DMS79 (cell line): Measurements from ENCODE around the gene CCSER1.

Experiments
- DNase-seq: peaks from one replicate; lab custom pipeline; 2025; lab: John Stamatoyannopoulos, UW

CCSER1 gene

DNA sequence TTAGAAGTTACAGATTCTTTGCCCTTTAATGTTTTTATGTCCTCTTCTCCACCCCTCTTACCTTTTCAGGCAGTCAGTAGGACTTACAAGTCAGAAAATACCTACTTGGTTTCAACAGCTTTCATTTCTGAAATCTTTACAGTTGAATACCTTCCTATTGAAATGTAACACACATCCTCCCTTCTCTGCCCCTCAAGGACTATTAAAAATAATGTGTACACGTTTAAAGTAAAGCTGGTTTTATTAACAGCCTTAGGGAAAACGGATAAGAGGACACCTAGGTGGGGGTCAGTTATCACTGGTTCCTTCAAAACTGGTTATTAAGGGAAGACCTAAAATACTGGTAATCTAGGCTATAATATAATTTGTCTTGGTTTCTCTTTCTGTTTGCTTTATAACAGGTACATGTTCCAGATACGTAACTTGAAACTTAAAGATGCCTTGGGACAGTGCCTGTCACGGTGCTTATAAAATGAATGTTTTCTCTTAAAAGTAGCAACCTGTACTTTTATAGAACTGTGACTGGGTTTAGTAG is 1.8 kb downstream of the CCSER1 start:
- DNase-seq, result no peak

DNA sequence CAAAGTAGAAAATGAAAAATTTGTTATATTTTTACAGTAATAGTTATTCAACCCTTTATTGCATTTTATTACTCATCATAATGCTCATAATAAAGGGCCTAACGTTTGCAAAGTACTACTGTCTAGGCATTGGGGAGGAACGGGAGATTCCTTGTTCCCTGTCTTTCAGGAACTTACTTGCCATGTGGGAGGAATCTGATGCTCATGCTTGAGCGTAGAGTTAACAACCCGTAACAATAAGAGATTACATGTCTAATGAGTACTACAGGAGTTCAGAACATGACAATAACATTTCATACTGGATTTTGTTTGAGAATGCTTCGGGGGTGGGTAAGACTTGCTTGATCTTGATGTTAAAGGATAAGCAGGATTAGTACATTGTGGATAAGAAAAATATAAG is 2.9 kb downstream of the CCSER1 start:
- peak; percentile 7 for DNase-seq

DNA sequence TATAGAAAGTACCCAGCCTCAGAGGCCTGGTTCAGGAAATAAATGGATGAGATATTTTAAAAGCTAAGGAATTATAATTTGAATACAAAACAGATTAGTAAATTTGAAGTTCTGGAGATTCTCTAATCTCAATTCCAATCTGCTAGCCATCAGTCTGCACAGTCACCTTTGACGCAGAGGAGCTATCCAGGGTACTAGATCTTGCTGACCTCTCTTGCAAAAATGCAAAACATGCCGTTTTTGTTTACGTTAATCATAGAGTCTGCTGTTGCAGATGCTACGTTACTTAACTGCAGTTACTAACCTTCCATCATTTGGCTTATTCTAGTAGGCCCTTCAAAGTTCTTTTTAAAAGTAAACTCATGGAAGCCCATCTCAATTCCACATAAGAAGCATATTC is 10.4 kb downstream of the CCSER1 start:
- no peak for DNase-seq

DNA sequence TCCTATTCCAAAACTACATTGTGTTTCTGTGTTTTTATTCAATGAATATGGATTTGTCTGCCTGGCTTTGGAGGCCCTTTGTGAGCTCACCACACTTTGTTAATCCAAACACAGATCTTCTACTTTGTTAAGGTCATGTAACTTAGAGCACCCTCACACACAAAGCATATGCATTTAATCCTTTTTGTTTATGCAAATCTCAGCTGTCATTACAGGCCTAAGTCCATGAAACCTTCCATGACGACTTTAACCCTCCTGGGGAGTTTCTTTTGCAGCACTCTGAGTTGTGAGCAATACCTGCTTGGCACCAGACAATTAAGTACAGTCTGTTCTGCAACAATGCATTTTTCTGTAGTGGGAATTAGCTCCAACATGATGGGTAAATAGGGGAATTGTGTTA is 14.9 kb downstream of the CCSER1 start:
- no peak for DNase-seq

DNA sequence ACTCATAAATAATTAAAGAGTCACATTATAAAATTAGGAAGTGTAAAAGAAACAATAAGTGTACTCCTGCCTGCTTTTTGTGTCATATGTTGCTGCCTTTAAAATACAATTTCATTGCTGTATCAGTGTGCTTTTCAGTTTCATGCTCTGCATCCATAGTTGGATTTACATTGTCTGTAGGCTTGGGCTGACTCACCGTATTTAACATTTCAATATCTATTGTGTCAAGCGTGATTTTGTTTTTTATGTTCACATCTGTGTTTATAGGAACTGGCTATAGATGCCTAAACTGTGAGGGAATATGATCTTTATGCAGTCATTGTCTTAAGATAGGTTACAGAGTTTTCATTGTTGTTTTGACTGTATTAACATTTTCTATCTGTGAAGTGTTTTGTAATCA is 18.1 kb downstream of the CCSER1 start:
- no peak for DNase-seq

DNA sequence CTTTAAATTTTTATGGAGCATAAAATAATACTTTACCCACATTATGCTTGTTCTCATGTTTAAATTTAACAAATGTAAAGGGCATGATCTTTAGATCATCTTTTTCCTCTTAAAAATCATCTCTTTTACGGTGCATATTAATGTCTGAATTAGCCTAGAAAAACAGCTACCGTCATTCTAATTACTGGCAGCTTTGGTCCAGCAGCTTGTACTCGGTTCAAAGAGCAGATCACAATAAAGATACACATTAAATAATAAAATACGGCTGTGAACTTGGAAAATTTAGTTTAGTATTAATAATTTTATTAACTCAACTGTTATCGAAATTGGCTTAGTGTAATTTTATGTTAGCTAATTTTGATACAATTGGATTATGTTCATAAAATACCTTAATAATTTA is 19.1 kb downstream of the CCSER1 start:
- DNase-seq, result no peak

DNA sequence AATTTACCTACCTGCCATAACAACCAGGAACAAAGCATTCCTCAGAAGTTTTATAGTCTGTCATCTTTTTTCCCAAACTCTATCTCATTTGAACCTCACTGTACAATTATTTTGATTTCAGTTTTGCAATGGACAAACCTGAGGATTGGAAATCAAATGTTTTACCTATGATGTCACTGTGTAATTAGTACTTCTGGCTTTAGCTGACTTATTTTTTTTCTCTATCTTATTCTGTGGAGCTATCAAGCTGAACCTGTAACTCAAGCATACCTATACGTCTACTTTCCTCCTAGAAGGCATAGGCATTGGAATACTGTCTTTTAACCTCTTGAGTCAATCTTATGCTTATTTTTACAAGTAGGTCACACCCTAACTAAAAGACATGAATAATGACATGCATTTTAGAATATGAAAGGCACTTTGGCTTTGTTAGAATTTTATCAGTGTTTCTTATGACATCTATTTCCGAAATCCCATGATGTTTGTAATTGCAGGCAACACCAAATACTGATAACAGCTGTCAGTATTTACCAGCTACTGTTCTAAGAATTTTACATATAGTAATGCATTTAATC is 21.5 kb downstream of the CCSER1 start:
- no peak for DNase-seq

DNA sequence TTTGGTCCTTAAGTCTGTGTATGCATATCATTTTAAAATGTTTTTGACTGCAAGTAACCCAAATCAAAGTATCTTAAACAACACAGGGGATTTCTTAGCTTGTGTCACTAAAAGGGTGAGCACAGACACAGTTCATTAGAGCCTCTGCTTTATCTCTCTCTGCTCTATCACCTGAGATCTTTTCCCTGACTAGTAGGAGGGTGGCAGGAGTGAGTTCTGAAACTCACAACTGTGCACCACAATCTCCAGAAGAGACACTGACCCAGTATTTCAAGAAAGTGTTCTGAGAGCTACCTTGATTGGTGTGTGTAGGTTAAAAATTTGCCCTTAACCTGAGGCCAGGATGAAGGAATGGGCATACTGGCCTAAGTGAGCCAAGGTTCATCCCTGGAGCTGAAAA is 24.8 kb downstream of the CCSER1 start:
- no peak for DNase-seq

DNA sequence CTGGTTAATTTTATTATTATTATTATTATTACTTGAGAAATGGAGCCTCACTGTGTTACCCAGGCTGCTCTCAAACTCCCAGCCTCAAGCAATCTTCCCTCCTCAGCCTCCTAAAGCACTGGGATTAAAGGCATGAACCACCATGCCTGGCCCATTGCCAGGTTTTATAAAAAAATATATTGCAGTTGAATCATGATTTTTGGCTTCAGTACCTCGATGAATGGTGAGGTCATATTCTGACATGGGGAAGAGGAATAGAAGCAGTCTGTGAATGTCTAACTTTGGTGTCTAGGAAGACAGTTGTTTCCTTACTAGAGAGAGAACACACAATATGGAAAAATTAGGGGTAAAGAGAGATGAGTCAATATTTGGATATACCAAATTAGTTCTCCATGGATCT is 32.0 kb downstream of the CCSER1 start:
- no peak for DNase-seq

DNA sequence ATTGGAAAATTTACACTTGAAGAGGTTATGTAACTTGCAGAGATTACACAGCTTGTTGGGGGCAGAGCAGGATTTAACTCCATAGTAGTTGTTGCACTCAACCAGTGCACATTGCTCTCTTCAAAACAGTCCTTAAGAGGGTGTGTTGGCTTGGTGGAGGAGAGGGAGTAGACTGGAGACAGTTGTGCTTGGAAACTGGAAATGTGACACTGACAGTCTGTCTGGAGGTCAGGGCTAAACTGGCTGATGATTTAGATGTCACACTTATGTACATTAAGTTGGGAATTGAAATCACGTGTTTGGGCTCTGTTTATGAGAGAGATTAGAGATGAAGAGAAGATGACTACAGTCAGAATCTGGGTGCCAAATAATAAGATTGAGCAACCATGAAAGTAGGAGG is 32.9 kb downstream of the CCSER1 start:
- no peak for DNase-seq

DNA sequence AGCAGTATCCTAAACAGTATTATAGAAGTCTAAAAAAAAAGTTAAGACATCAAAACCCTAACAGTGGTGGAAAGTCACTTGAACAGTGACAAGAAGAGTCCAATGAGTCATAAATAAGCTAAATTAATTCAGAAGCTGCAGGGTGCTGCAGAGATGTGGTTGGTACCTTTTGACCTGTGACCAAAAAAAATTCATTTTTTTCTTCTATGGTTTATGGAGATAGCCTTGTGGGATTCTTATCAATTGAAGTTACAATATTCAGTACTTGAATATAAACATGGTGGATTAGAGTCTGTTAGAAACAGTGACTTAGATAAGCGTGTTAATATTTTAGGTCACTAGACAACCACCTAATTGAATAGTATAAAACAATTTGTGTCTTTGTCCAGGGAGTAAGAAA is 35.4 kb downstream of the CCSER1 start:
- no peak for DNase-seq

DNA sequence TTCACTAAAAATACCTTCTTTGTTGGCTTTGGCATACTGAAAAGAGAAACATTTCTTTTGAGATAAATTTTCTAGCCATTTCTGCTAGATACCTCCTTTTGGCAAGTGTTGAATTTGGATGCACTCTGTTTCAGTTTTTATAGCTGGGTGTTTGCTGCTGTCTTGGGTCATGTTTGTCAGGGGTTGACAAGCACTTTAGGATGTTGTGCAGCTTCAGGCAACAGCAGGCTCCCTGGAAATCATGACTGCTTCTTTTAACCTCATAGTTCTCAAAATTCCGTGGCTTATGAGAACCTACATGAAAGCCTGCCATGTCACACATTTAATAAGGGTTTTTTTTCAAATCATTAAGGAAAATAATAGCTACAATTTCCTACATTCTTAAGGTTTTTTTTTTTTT is 36.7 kb downstream of the CCSER1 start:
- DNase-seq, result no peak

DNA sequence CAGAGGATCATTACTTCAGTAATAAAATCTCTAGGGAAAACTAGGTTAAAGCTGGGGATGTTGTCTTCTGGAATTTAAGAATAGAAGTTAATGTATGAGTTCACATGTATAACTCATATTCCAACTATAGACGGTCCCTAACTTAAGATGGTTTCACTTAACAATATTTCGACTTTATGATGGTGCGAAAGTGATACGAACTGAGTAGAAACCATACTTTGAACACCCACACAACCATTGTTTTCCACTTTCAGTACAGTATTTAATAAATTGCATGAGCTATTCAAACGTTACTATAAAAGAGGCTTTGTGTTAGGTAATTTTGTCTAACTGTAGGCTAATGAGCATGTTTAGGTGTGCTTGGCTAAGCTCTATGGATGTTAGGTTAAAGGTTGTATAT is 38.7 kb downstream of the CCSER1 start:
- DNase-seq, result no peak

DNA sequence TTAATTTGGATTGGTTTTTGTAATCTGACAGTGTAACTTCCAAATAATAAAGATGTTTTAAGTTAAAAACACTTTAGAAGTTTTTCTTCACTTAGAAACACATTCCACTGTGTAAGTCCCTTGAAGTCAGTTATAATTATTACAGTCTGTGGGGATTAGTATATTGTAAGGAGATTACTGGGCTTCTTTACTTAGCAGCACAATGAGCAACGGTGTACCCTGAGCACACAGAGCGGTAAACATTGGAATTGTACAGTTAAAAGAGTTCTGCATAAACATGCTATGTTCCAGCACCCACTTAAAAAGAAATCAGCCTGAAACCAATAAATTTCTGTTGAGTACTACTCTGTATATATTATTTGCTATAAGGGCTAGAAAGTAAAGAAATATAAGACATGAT is 44.3 kb downstream of the CCSER1 start:
- no peak for DNase-seq

DNA sequence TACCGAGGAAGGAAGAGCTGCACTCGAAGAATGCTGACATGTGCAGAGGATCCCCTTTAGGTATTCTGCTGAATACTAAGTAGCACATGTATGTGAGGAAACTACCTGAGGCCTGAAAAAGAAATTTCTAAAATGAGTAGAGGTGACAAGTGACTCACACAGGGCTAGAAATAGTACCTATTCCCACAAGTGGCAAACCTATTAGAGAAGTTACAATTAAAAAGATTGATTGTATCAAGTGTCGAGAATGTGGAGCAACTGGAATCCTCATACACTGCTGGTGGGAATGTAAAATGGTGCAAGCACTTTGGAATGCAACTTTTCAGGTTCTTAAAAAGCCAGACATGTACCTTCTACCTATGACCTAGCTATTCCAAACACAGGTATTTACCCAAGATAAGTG is 47.4 kb downstream of the CCSER1 start:
- no peak for DNase-seq

DNA sequence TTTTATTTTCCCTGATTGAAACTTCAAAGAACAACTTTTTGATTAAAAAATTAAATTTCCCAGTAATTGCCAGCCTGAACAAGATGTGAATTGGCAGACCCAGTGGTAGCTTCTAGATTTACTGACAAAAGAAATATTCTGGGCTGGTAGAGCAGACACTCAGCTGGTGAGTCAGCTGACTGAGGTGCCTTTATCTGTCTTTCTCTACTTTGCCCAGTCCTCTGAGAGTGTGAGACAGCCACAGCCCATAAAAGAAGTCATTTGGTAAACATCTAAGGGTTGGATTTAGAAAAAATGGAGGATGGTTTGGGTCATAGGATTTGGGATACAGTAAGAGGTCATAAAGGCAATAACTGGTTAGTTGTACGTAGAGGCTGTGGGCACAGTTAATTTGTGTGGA is 54.5 kb downstream of the CCSER1 start:
- no peak for DNase-seq

DNA sequence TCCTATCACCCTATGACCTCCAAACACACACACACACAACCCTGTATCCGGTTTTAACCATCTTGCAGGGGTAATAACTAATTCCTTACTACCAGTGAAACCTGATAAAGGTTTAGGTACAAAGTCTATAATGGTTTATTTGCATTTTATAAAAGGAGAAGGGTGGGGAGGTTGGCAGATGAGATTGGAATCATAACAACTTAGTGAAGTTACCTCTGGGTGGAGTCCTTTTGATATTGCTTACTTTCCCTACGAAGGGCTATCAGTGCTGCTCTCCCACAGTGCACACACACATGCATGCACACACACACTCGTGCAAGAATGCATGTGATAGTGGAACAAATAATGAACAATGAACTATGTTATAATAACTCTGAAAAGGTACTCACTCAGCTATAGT is 56.1 kb downstream of the CCSER1 start:
- no peak for DNase-seq

DNA sequence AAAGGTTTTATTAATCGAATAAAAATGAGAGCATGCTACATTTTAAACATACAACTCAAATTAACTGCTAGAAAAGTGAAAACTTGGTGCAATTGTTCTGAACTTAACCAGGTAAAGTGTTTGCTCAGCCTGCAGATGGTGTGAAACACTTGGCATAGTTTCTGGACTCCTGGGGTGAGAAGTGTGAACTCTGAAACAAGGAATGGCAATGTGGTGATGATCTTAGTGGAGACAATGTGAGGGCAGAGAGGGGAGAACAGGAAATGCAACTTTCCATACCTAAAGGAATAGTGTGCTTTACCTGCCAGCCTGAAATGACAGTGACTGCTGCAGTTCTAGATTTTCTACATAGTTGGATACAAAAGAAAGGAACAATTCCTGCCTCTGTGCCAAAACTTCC is 57.4 kb downstream of the CCSER1 start:
- DNase-seq, result no peak

DNA sequence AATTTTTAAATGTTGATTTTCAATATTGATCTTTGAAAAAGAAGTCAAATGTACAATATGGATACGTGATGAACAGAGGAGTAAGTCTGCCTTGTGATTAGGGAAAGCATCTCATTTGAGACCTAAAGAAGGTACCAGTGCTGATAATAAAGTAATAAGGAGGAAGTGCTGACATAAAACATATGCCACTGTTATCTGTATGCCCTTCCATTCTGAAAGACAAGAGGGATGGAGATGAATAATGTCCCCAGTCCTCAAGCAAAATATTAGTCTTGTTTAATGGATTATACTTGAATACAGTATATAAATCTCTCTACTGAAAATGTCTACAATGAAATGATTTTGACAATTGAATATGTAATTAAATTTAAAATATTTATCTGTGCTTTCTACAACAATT is 58.2 kb downstream of the CCSER1 start:
- no peak for DNase-seq

DNA sequence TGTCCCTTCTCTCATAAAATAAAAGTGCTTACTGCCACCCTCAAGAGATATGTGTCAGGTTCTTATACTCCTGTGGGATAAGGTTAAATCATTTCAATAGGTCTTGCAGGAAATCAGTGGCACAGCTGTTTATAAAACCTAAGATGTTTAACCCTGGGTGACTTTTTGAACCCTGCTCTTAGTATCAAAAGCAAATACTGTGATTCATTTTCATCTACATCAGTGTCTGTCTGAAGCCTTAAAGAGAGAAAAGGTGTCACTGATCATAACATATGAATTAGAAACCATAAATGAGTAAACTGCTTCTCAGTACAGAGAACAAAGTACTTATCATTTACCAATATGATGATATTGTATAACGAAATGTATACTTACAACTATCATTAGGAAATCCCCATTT is 59.0 kb downstream of the CCSER1 start:
- no peak for DNase-seq

DNA sequence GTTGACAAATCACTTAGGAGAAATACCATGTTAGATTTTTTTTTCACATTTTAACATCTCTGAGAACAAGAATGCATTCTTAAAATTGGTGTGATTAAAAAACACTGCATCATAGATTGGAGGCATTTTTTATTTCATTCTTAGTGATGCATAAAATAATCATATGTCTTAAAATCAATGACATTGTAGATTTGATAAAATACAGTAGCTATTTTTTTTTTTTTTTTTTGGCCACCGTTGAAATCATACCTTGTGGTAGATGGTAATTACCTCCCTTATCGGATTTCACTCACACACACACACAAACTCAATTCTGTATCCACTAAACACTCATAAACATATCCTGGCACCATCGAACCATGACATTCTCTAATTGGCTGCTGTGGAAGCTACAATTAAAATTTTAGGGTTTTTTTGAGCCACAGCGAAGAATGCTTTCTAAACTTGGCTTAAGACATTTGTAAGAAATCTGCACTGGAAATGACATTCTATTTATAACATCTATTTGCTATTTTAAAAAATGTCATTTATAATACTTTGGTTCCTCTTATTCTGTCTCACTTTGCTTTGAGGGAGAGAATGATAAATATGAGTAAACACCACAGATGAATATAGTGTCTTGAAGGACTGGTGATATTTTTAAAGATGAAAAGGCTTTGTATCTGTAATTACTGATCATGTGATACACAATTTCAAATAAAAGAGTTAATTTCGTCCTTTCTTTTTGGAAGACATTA is 60.1 kb downstream of the CCSER1 start:
- peak; percentile 26 for DNase-seq

DNA sequence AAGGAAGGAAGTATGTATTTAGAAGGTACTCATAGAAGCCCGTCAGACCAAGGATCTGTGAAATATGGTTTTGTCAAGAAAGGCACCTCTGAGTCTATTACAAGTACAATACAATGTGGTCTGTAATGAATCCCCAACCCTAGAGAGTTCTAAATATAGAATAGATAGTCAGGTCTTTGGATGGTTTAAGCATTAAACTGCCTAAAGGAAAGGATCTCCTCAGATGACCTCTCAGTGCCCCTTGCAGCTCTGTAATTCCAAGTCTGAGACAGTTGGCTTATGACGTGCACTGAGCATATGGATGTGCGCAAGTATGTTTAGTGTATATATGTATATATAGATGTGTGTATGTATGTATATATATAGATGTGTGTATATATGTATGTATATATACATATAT is 62.0 kb downstream of the CCSER1 start:
- DNase-seq, result no peak

DNA sequence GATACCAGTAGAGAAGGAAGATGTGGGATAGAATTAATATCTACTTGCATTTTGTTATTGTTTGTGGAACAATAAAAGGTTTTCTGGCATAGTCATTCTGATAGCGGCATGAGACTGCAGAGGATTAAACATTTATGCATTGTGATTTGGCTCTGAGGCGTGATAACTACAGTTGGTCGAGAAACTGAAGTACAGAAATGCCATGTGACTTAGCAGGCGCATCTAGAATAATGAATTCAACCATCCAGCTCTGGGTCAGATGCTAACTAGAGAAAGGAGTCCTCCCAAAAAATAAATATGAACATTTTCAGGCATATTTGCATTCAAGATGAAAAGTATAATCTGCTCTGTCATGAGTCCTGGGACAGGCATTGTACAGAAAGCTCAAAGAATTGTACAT is 62.8 kb downstream of the CCSER1 start:
- DNase-seq, result no peak

DNA sequence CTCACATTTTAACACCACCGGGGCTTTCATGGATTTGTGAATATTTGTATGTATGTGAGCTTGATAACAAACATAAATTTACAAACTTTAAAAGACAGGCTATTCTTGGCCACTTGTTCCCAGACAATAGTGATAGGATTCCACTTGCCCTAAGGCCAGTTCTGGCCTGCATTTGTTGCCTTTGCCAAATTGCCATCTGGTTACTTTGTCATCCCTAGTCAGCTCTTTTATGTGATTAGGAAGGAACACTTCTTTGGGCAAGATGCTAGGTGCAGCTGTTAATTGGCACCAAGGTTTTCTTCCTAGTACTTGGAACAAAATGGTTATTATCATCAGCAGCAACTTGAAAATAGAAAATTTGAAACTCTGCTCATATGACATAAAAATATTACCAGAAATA is 63.3 kb downstream of the CCSER1 start:
- DNase-seq, result no peak
